Skeletal muscle satellite cell (primary cell): ENCODE data around the gene GAL3ST2.

Experiments
- H3K27me3 ChIP-seq: 2 replicates; pipeline ENCODE4 v1.7.0; 2013; ENCODE audit warnings: low read length; ENCODE audit not compliant: control insufficient read depth, insufficient read depth
- H3K36me3 ChIP-seq: 2 replicates; pipeline ENCODE4 v1.7.0; 2013; ENCODE audit warnings: mild to moderate bottlenecking, control low read depth, low read length; ENCODE audit not compliant: insufficient read depth
- H3K4me1 ChIP-seq: 2 replicates; pipeline ENCODE4 v1.7.0; 2013; ENCODE audit warnings: low read length; ENCODE audit not compliant: control insufficient read depth, insufficient read depth
- H3K4me2 ChIP-seq: 2 replicates; pipeline ENCODE4 v1.7.0; 2013; ENCODE audit warnings: mild to moderate bottlenecking, low read length
- H3K4me3 ChIP-seq: 2 replicates; pipeline ENCODE4 v1.7.0; 2013; ENCODE audit warnings: low read length
- H3K9ac ChIP-seq: 2 replicates; pipeline ENCODE4 v1.7.0; 2013; ENCODE audit warnings: mild to moderate bottlenecking, low read depth, low read length, moderate library complexity
- H3K9me3 ChIP-seq: replicated peaks from 2 replicates; pipeline ENCODE4 v1.7.0; 2013; ENCODE audit warnings: mild to moderate bottlenecking, control low read depth, low read length

GAL3ST2 gene

GRCh38 chr2:241770936-241771285 lies 5.7 kb upstream of the GAL3ST2 start:
- Histone ChIP-seq H3K4me1 (peaks cover 14% of the 10 kb centered on the region), H3K27me3 (peaks cover 4% of the 10 kb centered on the region), H3K4me2 (no peak overlapping the region), H3K36me3 (no peaks in the 10 kb centered on the region), H3K9ac (no peak overlapping the region), H3K4me3 (no peak overlapping the region), H3K9me3 (no peaks in the 10 kb centered on the region)

GRCh38 chr2:241771286-241772062 lies 5.1 kb upstream of the GAL3ST2 start:
- H3K4me2 ChIP-seq, result no peak overlapping the region
- no peaks in the 10 kb centered on the region for H3K9me3 ChIP-seq
- H3K36me3 ChIP-seq, result no peaks in the 10 kb centered on the region
- H3K4me3 ChIP-seq, result no peak overlapping the region
- peaks cover 14% of the 10 kb centered on the region for H3K4me1 ChIP-seq
- no peak overlapping the region for H3K9ac ChIP-seq
- peaks cover 6% of the 10 kb centered on the region for H3K27me3 ChIP-seq

- H3K4me2 ChIP-seq, result no peak overlapping the region
- H3K27me3 ChIP-seq, result peaks cover 6% of the 10 kb centered on the region
- H3K4me1 ChIP-seq, result peaks cover 14% of the 10 kb centered on the region
- no peaks in the 10 kb centered on the region for H3K9me3 ChIP-seq
- no peak overlapping the region for H3K9ac ChIP-seq
- H3K36me3 ChIP-seq, result no peaks in the 10 kb centered on the region
- no peak overlapping the region for H3K4me3 ChIP-seq
These were observed 4.5 kb upstream of the GAL3ST2 start for GRCh38 chr2:241772063-241772499.

DNA sequence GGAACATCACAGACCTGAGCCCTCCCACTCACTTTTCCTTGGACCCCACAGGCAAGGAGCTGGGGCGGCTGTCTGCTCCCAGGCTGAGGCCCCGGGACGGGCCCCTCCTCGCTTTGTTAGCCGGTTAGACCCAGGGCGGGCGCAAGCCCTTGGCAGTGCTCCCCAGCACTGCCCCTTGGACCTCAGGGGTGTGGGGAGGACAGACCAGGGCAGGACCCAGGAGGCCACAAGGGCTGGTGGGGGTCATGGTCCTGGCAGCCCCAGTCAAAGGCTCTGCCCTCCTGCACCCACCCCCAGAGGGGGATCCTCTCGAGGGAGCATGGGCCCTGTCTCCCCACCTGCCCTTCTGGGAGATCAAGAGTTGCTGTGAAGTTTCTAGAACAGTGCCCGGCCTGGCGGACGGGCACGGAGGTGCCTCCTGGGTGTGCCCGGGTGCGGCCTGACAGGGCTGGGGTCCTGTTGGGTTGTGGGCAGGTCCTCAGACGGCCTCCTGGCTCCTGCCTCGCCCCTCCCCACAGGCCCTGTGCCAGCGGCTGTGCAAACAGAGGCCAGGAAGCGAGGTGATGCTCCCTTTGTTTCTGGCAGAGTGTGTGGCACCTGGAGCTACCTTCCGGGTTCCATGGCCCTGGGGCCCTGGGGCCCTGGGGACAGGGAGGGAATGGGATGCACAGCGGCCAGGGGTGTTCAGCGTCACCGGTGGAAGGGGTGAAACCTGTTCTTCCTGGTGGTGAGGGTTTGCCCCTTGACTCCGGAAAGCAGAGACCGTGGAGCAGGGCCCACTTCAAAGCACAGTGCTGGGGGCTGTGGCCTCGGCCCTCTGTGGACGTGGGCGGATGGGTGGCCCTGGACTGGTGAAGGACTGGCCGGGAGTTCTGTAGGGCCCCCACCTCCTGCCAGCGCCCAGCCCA lies 2.9 kb upstream of the GAL3ST2 start:
- Histone ChIP-seq H3K9me3 (no peaks in the 10 kb centered on the region), H3K4me2 (no peak overlapping the region), H3K4me1 (peaks cover 14% of the 10 kb centered on the region), H3K36me3 (no peaks in the 10 kb centered on the region), H3K9ac (no peak overlapping the region), H3K4me3 (no peak overlapping the region), H3K27me3 (peaks cover 6% of the 10 kb centered on the region)

DNA sequence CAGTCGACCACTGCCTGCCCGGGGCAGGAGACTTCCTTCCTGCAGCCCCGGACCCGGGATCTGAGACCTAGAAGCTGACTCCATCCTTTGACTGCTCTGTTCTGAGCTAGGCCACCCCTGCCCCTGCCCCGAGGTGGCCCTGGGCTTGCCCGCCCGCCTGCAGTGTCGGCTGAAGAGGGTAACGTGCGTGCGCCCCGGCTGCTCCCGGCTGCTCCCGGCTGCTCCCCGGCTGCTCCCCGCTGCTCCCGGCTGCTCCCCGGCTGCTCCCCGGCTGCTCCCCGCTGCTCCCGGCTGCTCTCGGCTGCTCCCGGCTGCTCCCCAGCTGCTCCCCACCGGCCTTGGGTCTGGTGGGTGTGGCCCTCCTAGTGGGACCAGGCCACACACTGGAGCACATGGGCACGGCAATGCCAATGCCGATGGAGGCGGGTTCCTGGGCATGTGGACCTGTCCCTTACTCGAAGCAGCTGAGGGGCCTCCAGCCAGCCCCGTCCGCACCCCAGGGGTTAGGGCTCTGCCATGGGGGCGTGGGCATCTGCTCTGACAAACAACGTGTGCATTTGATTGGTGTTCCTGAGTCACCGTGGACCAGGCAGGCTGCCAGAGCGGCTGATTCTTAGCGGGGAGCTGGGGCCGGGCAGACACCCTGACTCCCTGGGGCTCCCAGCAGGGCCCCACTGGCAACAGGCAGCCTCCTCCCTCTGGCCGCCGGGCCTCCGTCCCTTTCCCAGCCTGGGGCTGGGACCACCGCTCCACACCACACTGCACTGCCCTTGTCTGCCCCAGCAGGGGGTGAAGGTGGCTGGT lies 2.0 kb upstream of the GAL3ST2 start:
- no peaks in the 10 kb centered on the region for H3K36me3 ChIP-seq
- peaks cover 14% of the 10 kb centered on the region for H3K4me1 ChIP-seq
- H3K4me2 ChIP-seq, result peak overlapping the region; percentile 11
- H3K4me3 ChIP-seq, result no peak overlapping the region
- H3K27me3 ChIP-seq, result peaks cover 6% of the 10 kb centered on the region
- H3K9me3 ChIP-seq, result no peaks in the 10 kb centered on the region
- H3K9ac ChIP-seq, result no peak overlapping the region

DNA sequence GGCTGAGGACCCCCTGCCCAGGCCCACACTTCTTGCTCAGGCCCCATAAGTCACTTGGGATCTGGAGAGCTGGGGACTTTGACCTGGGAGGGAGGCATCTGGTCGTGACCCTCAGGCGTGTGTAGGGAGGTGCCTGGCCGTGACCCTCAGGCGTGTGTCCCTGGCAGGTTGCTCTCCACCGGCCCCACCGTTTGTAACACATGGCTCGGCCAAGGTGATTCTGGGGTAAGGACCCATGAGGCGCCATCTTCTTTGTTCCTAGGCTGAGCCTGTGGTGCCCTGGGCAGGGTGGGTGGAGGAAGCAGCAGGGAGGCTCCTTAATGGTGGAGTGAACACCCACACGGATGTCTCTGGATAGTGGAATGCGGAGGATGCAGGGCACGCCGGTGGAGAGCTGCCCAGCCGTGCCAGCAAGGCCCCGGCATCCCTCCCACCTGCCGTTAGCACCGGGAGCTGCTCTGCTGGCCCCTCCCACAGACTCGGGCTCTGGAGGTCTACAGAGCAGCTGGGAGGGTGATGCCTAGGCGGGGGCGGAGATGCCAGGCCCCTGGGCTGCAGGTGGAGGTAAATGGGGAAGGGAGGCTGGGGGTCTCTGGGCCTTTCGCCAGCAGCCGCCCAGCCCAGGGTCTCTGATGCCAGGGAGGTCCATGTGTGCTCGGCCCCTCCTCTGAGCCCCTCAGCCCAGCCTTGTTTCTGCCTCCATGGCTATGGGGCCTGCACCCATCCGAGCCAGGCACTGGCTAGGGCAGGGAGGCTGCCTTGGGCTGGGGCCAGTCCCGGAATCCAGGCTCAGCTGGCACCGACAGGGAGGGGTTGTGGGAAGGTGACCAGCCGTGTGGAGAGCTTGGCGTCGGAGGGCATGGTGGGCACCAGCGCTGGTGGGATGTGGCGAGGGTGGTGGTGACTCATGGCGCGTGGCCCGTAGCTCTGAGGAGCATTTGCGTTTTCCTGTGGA lies 1.1 kb upstream of the GAL3ST2 start:
- no peak overlapping the region for H3K9ac ChIP-seq
- H3K27me3 ChIP-seq, result peaks cover 6% of the 10 kb centered on the region
- no peaks in the 10 kb centered on the region for H3K36me3 ChIP-seq
- H3K9me3 ChIP-seq, result no peaks in the 10 kb centered on the region
- H3K4me2 ChIP-seq, result peak overlapping the region; percentile 11
- H3K4me1 ChIP-seq, result peaks cover 14% of the 10 kb centered on the region
- H3K4me3 ChIP-seq, result no peak overlapping the region

GRCh38 chr2:241777170-241777685 lies 606 bp downstream of the GAL3ST2 start:
- Histone ChIP-seq H3K4me2 (no peak overlapping the region), H3K4me1 (peaks cover 14% of the 10 kb centered on the region), H3K36me3 (no peaks in the 10 kb centered on the region), H3K4me3 (no peak overlapping the region), H3K27me3 (peaks cover 6% of the 10 kb centered on the region), H3K9ac (no peak overlapping the region), H3K9me3 (no peaks in the 10 kb centered on the region)

GRCh38 chr2:241777686-241778627 lies 1.3 kb downstream of the GAL3ST2 start:
- Histone ChIP-seq H3K9me3 (no peaks in the 10 kb centered on the region), H3K4me3 (no peak overlapping the region), H3K36me3 (no peaks in the 10 kb centered on the region), H3K4me2 (no peak overlapping the region), H3K27me3 (peaks cover 6% of the 10 kb centered on the region), H3K4me1 (peaks cover 14% of the 10 kb centered on the region), H3K9ac (no peak overlapping the region)

DNA sequence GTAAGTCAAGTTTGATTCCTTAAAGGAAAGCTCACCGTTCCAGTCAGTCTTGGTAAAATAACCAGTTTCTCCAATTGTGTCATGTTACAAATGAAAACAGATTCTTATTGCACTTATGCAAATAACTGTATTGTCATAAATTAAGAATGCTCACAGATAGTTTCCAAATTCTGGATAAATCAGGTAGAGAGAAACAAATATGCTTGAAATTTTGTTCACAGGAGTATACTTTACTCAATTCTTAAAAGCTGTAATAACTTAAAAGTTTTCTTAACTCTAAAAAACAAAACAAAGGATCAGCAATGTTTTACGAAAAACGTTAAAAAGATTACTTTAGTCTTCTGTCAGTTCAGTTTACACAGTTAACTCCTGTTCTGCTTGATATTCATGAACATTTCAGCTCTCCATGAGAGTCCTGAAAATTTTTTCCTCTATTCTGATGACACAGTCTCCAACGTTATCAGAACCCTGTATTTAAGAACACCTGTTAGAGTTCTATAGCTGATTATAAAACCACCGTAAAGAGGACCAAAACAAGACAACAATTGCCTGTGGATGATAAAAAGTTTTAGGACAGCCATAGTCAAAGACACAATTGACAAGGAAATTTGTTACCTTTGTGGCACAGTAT lies 4.4 kb downstream of the GAL3ST2 start:
- no peaks in the 10 kb centered on the region for H3K4me1 ChIP-seq
- no peaks in the 10 kb centered on the region for H3K36me3 ChIP-seq
- H3K4me2 ChIP-seq, result no peak overlapping the region
- no peak overlapping the region for H3K4me3 ChIP-seq
- H3K9me3 ChIP-seq, result no peaks in the 10 kb centered on the region
- H3K9ac ChIP-seq, result no peak overlapping the region
- peaks cover 3% of the 10 kb centered on the region for H3K27me3 ChIP-seq
